ENCODE measurements around the gene ADCYAP1R1.

Gene ADCYAP1R1

DNA sequence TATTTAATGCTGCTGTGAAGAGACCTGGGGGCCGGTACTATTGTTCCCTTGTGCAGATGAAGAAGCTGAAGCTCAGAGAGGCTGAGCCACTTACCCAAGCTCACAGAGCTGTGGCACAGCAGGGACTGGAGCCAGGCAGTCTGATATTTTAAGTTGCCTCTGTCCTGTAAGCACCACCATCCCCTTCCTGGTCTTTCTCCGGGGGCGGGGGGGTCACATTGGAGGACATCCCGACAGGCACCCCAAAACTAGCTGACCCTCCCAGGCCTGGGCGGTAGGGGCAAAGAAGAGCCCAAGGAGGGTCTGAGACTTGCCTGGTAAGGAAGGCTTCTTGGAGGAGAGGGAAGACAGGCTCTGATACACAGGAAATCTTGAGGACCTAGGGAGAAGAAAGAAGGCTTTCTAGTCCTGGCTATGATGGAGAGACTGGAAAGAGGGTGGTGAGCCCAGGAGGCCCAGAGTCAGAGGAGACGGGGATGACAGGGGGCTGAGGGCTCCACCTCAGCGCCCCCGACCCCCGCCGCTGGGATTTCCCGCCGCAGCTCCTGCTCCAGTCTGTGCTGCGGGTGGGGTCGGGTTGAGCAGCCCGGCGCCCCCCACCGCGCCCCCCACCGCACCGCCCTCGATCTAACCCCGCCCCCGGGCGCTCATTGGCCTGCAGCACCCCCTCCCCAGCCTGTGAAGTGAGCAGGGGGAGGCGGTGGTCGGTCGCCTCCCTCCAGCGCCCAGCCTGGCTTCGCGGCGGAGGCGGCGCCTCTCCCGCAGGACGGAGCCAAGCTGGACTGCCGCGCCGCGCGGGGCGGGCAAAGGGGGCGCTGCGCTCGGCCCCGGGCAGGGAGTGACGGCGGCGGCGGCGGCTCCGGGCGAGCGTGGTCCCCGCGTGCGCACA, at the start of gene ADCYAP1R1:
TSS of gene ADCYAP1R1 (plus strand) at position 711 of the 889 bp plus-strand sequence. CDS start 10,957 bp downstream, outside the sequence.
- H3K4me1 ChIP-seq (ENCODE audit: control insufficient read depth in 1 of 2, insufficient read depth in 2 of 2, low read length in 2 of 2) = peaks cover 0 to 11% of the 10 kb centered on the region in 2 donors
- H3K27me3 ChIP-seq (ENCODE audit: low read depth, low read length) = peaks cover 15% of the 10 kb centered on the region
- H3K36me3 ChIP-seq (ENCODE audit: control insufficient read depth in 1 of 2, insufficient read depth in 2 of 2, low read length in 2 of 2) = no peaks in the 10 kb centered on the region
- H3K9me3 ChIP-seq (ENCODE audit: control insufficient read depth in 1 of 2, low read length in 2 of 2) = no peaks in the 10 kb centered on the region
- peak within 1 kb of the TSS; percentile 7 to 54 for H3K4me3 ChIP-seq (ENCODE audit: low read depth in 1 of 2, low read length in 2 of 2)
- no peak within 1 kb of the TSS for H3K27ac ChIP-seq (ENCODE audit: low read length)

DNA sequence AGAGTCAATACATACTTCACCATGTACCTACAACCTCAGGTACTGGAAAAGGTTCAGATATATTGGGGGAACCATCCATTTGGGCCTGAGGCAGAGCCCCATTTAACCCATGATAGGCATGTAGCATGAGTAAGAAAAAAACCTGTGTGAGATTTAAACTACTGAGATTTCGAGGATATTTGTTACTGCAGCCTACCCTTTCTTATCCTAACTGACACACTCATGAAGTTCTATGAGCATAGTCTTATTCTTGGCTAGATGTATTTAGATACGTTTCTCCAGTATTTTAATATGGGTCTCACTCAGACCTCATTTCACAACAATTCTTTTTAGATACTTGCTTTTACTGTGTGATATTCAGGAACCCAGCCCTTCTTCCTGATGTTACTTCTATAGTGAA, 49.0 kb upstream of the ADCYAP1R1 start:
- H3K4me1 ChIP-seq (ENCODE audit: control insufficient read depth in 1 of 2, insufficient read depth in 2 of 2, low read length in 2 of 2) = no peaks in the 10 kb centered on the region
- H3K4me3 ChIP-seq (ENCODE audit: low read depth in 1 of 2, low read length in 2 of 2) = no peak overlapping the region
- no peaks in the 10 kb centered on the region for H3K27me3 ChIP-seq (ENCODE audit: low read depth, low read length)
- H3K9me3 ChIP-seq (ENCODE audit: control insufficient read depth in 1 of 2, low read length in 2 of 2) = peaks cover 0 to 9% of the 10 kb centered on the region in 2 donors
- no peaks in the 10 kb centered on the region for H3K36me3 ChIP-seq (ENCODE audit: control insufficient read depth in 1 of 2, insufficient read depth in 2 of 2, low read length in 2 of 2)
- H3K27ac ChIP-seq (ENCODE audit: low read length) = no peak overlapping the region

DNA sequence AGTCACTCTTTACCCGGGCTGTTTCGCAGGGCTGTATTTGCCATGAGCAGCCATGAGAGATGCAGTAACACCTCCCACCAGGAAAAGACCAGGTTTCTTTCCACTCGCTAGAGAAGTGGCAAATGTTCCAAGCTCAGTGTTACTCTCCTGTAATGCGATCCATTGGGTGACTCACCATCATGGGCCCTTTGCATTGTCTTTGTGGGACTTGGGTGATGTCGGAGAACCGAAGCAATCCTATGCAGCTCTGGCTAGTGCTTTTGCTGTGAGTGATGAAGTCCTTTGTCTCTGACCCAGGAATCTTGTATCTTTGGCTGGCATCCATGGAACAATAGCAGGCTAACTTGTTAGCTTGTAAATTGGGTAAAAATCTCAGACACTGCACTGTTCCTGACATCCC, 48.4 kb upstream of the ADCYAP1R1 start:
- H3K27me3 ChIP-seq (ENCODE audit: low read depth, low read length) = no peaks in the 10 kb centered on the region
- H3K4me1 ChIP-seq (ENCODE audit: control insufficient read depth in 1 of 2, insufficient read depth in 2 of 2, low read length in 2 of 2) = no peaks in the 10 kb centered on the region
- no peak overlapping the region for H3K4me3 ChIP-seq (ENCODE audit: low read depth in 1 of 2, low read length in 2 of 2)
- H3K9me3 ChIP-seq (ENCODE audit: control insufficient read depth in 1 of 2, low read length in 2 of 2) = peaks cover 0 to 9% of the 10 kb centered on the region in 2 donors
- H3K36me3 ChIP-seq (ENCODE audit: control insufficient read depth in 1 of 2, insufficient read depth in 2 of 2, low read length in 2 of 2) = no peaks in the 10 kb centered on the region
- no peak overlapping the region for H3K27ac ChIP-seq (ENCODE audit: low read length)

DNA sequence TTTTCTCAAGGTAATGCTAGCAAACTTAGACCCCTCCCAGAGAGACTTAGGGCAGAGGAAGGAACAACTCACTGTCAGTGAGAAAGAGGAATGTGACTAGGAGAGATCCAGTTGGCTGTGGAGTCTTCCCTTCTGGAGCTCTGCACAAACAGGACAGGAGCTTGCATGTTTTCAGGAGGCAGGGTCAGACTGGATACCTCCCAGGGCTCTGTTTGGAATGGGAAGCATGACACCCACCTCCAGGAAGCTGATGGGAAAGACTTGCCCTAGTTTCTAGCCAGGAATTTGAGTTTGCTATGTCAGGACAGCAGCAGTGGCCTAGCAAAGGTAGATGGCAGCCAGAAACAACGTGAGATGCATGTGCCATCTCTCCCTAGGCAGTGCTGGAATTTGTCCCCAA, 47.7 kb upstream of the ADCYAP1R1 start:
- H3K4me3 ChIP-seq (ENCODE audit: low read depth in 1 of 2, low read length in 2 of 2) = no peak overlapping the region
- H3K4me1 ChIP-seq (ENCODE audit: control insufficient read depth in 1 of 2, insufficient read depth in 2 of 2, low read length in 2 of 2) = no peaks in the 10 kb centered on the region
- H3K27me3 ChIP-seq (ENCODE audit: low read depth, low read length) = no peaks in the 10 kb centered on the region
- peaks cover 0 to 9% of the 10 kb centered on the region in 2 donors for H3K9me3 ChIP-seq (ENCODE audit: control insufficient read depth in 1 of 2, low read length in 2 of 2)
- H3K27ac ChIP-seq (ENCODE audit: low read length) = no peak overlapping the region
- H3K36me3 ChIP-seq (ENCODE audit: control insufficient read depth in 1 of 2, insufficient read depth in 2 of 2, low read length in 2 of 2) = no peaks in the 10 kb centered on the region

DNA sequence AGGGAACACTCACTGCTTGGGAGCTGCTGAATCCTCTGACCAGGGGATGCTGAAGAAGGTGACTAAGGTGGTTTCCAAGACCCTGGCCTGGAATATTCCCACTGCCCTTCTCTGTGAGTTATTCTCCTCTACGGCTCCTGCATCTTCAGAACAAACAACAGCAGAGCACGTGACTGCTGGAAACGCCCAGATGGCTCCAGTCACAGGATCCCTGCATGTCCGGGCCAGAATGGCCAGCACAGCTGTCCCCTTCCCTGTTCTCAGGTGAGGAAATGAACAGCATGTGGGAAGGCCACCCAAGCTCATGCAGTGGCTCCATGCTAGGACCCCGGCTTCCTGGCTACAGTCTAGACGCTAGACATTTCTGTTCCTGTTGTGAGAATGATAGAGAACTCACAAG, 45.3 kb upstream of the ADCYAP1R1 start:
- Histone ChIP-seq H3K9me3 (ENCODE audit: control insufficient read depth in 1 of 2, low read length in 2 of 2) (peaks cover 3 to 9% of the 10 kb centered on the region in 2 donors), H3K4me3 (ENCODE audit: low read depth in 1 of 2, low read length in 2 of 2) (no peak overlapping the region), H3K27me3 (ENCODE audit: low read depth, low read length) (no peaks in the 10 kb centered on the region), H3K36me3 (ENCODE audit: control insufficient read depth in 1 of 2, insufficient read depth in 2 of 2, low read length in 2 of 2) (no peaks in the 10 kb centered on the region), H3K4me1 (ENCODE audit: control insufficient read depth in 1 of 2, insufficient read depth in 2 of 2, low read length in 2 of 2) (no peaks in the 10 kb centered on the region), H3K27ac (ENCODE audit: low read length) (no peak overlapping the region)

DNA sequence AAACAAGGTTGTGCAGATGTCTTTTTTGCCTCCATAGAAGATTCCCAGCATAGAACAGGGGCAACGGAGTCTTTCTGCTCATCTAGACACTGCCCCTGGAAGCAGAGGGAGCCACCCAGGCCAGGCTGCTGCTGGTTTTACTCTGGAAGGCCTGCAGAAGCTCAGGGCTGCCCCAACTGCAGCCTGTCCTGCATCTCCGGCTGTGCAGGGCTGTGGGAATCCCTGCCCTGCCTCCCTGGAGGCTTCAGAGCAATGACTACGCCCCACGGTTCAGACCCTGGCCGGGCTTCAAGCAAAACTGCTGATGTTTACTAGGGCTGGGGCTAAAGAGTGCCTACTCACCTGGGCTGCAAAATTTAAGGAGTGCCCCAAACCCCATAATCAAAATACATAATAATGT, 44.5 kb upstream of the ADCYAP1R1 start:
- Histone ChIP-seq H3K9me3 (ENCODE audit: control insufficient read depth in 1 of 2, low read length in 2 of 2) (peaks cover 3 to 9% of the 10 kb centered on the region in 2 donors), H3K27me3 (ENCODE audit: low read depth, low read length) (no peaks in the 10 kb centered on the region), H3K4me1 (ENCODE audit: control insufficient read depth in 1 of 2, insufficient read depth in 2 of 2, low read length in 2 of 2) (no peaks in the 10 kb centered on the region), H3K4me3 (ENCODE audit: low read depth in 1 of 2, low read length in 2 of 2) (no peak overlapping the region), H3K36me3 (ENCODE audit: control insufficient read depth in 1 of 2, insufficient read depth in 2 of 2, low read length in 2 of 2) (no peaks in the 10 kb centered on the region), H3K27ac (ENCODE audit: low read length) (no peak overlapping the region)

DNA sequence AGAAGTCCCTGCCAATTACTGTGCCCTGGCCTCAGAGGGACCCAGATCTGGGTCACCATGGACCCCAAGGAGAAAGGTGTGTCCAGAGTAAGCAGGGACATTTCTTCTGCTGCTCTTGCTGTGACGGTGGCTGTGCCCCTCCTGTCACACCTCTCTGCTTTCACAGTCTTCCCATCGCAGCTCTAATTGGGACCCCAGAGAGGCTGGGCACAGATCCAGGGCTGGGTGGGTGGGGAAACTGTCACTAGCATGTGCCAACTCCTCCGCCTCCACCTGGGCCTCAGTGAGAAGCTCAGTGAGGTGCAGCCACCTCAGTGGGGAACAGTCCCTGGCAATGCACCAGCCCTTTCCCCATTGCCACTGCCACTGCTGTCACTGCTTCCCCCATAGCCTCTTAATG, 37.3 kb upstream of the ADCYAP1R1 start:
- Histone ChIP-seq H3K27ac (ENCODE audit: low read length) (no peak overlapping the region), H3K27me3 (ENCODE audit: low read depth, low read length) (no peaks in the 10 kb centered on the region), H3K36me3 (ENCODE audit: control insufficient read depth in 1 of 2, insufficient read depth in 2 of 2, low read length in 2 of 2) (no peaks in the 10 kb centered on the region), H3K4me3 (ENCODE audit: low read depth in 1 of 2, low read length in 2 of 2) (no peak overlapping the region), H3K9me3 (ENCODE audit: control insufficient read depth in 1 of 2, low read length in 2 of 2) (peaks cover 0 to 3% of the 10 kb centered on the region in 2 donors), H3K4me1 (ENCODE audit: control insufficient read depth in 1 of 2, insufficient read depth in 2 of 2, low read length in 2 of 2) (no peaks in the 10 kb centered on the region)

DNA sequence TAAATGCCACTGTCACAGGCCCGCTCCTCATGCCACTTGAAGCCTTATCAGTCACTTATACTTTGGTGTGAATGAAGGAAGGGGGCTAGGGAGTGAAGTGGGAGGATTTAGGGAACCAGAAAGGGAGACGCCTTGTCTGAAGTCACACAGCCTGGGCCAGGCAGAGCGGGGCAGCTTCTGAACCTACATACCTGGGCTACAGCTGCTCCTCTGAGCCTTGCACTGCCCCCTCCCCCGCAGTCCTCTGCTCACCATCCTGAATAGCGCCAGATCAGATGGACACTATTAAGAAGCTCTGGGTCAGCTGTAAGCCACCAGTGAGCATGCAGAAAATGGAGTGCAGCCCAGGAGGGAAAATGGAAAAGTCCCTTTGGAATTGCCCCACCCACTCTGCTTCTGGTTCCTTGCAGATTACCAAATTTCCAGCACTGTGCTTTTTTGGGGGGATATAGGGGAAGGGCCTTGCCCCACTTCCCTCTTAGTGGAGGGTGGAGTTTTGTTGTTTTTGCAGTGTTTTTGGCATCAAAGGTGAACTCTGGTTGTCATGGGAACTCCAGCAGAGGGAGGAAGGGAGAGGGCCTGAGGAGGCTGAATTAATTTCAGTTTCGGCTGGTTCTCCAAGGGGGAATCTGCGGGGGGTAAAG, 35.0 kb upstream of the ADCYAP1R1 start:
- no peaks in the 10 kb centered on the region for H3K4me1 ChIP-seq (ENCODE audit: control insufficient read depth in 1 of 2, insufficient read depth in 2 of 2, low read length in 2 of 2)
- no peaks in the 10 kb centered on the region for H3K27me3 ChIP-seq (ENCODE audit: low read depth, low read length)
- H3K27ac ChIP-seq (ENCODE audit: low read length) = no peak overlapping the region
- H3K9me3 ChIP-seq (ENCODE audit: control insufficient read depth in 1 of 2, low read length in 2 of 2) = no peaks in the 10 kb centered on the region
- H3K36me3 ChIP-seq (ENCODE audit: control insufficient read depth in 1 of 2, insufficient read depth in 2 of 2, low read length in 2 of 2) = no peaks in the 10 kb centered on the region
- no peak overlapping the region for H3K4me3 ChIP-seq (ENCODE audit: low read depth in 1 of 2, low read length in 2 of 2)

DNA sequence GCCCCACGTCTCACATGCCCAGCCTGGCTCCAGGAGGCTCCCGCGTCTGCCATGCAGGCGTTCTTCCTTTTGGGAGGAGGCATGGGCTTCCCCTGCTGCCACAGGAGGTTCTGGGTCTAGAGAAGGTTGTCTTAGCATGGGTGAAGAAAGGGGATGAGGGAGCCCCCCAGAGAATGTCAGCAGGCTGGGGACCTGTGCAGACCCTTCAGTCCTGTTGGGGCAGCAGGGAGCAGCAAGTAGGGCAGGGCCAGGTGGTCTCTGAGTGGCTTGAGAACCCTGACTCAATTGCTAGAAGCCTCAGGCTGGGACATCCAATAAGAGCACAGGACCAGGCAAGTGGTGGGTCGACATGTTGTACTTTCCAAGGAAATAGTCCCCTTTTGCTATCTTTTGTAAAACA, 34.4 kb upstream of the ADCYAP1R1 start:
- Histone ChIP-seq H3K36me3 (ENCODE audit: control insufficient read depth in 1 of 2, insufficient read depth in 2 of 2, low read length in 2 of 2) (no peaks in the 10 kb centered on the region), H3K27me3 (ENCODE audit: low read depth, low read length) (no peaks in the 10 kb centered on the region), H3K4me1 (ENCODE audit: control insufficient read depth in 1 of 2, insufficient read depth in 2 of 2, low read length in 2 of 2) (no peaks in the 10 kb centered on the region), H3K4me3 (ENCODE audit: low read depth in 1 of 2, low read length in 2 of 2) (no peak overlapping the region), H3K27ac (ENCODE audit: low read length) (no peak overlapping the region), H3K9me3 (ENCODE audit: control insufficient read depth in 1 of 2, low read length in 2 of 2) (no peaks in the 10 kb centered on the region)

DNA sequence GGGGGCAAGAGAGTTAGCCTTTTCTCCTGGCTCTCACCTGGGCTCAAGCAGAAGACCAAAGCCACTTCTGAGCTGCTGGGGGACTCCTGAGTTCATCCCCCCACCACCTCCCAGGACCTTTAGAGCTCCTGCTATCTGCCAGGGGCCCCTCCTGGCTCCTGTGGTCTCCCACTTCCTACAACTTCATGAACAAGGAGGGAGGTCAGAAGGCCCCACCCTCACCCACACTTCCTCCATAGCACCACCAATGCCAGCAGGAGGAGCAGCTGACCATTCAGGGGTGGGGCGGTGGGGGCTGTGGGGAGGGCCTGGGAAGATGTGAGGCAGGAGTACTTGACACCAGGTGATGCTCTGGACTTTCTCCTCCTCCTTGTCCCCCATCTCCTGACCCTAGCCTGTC, 32.6 kb upstream of the ADCYAP1R1 start:
- H3K4me3 ChIP-seq (ENCODE audit: low read depth in 1 of 2, low read length in 2 of 2) = no peak overlapping the region
- H3K27ac ChIP-seq (ENCODE audit: low read length) = no peak overlapping the region
- H3K4me1 ChIP-seq (ENCODE audit: control insufficient read depth in 1 of 2, insufficient read depth in 2 of 2, low read length in 2 of 2) = no peaks in the 10 kb centered on the region
- H3K27me3 ChIP-seq (ENCODE audit: low read depth, low read length) = no peaks in the 10 kb centered on the region
- H3K9me3 ChIP-seq (ENCODE audit: control insufficient read depth in 1 of 2, low read length in 2 of 2) = no peaks in the 10 kb centered on the region
- H3K36me3 ChIP-seq (ENCODE audit: control insufficient read depth in 1 of 2, insufficient read depth in 2 of 2, low read length in 2 of 2) = no peaks in the 10 kb centered on the region

DNA sequence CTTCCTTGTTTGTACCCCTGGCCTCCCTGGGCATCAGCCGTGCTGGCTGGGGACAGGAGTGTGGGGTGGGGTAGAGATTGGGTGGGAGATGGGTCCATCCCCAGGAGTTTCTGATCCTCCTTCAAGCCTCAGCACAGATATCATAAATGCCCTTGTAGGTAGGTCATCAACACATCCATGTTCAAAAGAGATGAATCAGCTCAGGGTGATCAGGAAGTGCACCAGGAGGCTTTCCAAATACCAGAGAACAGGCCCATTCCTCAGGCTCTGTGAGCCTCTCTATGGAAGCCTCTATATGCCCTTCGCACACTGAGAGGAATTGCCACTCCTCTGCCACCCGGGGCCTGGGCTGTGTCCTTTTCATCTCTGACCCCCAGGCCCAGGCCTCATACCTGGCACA, 31.9 kb upstream of the ADCYAP1R1 start:
- Histone ChIP-seq H3K27ac (ENCODE audit: low read length) (no peak overlapping the region), H3K4me1 (ENCODE audit: control insufficient read depth in 1 of 2, insufficient read depth in 2 of 2, low read length in 2 of 2) (no peaks in the 10 kb centered on the region), H3K27me3 (ENCODE audit: low read depth, low read length) (no peaks in the 10 kb centered on the region), H3K4me3 (ENCODE audit: low read depth in 1 of 2, low read length in 2 of 2) (no peak overlapping the region), H3K9me3 (ENCODE audit: control insufficient read depth in 1 of 2, low read length in 2 of 2) (no peaks in the 10 kb centered on the region), H3K36me3 (ENCODE audit: control insufficient read depth in 1 of 2, insufficient read depth in 2 of 2, low read length in 2 of 2) (no peaks in the 10 kb centered on the region)

Measured in muscle layer of duodenum (tissue), 2 donors.